T-helper 22 cell (primary cell): ENCODE results near the gene MACROD1.

Experiments
- DNase-seq: peaks from one replicate; pipeline ENCODE4 v3.0.0-alpha.2; 2020; ENCODE audit warnings: low read depth

The MACROD1 gene

DNA sequence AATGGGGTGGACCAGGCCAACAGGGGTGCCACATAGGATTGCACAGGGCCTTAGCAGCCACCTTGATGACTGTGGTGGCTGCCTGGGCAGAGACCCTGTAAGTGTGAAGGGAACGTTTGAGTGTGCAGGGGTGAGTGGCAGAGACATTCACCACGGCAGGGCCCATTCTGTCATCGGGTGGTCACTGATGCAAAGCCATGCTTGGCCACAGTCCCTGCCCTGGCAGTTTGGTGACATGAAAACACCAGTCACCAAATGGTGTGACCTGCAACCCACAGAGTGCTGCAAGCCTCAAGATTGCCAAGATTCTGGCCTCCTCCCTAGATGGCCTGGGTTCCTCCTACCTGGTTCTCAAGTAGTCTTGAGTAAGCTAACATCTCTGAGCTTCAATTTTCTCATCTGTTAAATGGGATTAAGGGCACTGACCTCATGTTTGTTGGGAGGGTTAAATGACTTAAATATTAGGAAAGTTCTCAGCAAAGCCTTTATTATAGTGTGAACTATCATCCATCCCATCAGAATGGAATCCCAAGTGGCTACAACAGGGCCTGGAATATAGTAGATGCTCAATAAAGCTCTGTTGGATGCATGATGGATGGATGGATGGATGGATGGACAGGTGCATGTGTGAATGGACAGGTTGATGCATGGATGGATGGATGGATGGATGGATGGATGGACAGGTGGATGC lies 53.0 kb downstream of the MACROD1 start:
- DNase-seq: no peak

DNA sequence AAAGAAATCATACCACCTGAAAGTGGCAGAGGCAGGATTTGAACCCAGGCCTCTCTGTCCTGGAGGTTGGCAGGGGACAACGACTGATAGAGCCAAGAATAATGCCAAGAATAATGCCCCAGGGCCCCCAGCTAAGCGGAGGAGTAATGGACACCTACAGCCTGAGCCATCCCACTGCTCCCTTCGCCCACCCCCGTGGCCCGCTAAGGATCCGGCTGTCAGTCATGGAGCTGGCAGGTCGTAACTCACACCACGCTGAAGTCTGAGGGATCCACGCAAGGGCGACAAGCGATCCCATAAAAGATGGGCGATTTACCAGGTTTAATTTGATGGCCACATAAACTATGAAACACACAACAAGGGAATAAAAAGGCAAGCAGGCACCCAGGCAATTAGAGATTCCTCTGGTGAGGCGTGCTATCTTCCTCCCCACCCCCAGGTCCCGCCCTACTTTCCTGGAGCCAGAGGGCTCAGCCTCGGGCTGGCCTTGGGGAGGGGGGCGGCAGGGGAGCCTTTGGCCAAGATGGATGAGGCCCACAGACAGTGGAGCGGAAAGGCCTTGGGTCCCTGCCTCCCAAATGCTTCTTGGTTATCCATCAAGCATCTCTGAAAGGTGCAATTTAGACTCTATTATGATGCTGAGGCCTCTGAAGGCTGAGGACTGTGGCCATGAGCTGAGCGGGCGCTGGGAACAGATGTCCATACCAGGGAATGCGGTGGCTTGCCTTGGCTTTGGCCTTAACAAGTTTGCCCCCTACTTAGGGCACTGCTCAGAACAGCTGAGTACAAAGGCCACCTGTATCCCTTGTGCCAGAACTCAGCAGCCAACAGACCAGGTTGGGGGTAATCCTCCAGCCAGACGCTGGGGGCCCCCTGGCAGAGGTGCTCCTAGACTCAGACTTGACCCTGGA lies 55.2 kb downstream of the MACROD1 start:
- DNase-seq: no peak

DNA sequence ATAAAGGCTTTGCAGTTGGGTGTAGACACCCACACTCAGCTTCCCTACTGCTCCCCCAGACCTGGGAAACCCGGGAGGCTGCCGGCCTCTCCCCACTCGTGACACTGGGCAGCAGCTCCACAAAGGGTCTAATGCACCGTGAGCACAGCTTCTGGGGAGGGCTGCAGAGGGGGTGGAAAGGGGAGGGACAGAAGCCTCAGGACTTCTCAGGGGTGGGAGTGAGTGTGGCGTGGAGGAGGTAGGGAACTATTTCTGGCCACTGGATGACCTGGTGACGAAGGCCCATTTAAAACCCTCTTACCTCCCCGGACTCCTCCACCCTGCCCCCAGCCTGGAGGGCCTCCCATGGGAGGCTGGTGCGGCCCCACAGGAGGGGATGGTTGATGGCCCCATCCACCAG lies 56.6 kb downstream of the MACROD1 start:
- DNase-seq: no peak

DNA sequence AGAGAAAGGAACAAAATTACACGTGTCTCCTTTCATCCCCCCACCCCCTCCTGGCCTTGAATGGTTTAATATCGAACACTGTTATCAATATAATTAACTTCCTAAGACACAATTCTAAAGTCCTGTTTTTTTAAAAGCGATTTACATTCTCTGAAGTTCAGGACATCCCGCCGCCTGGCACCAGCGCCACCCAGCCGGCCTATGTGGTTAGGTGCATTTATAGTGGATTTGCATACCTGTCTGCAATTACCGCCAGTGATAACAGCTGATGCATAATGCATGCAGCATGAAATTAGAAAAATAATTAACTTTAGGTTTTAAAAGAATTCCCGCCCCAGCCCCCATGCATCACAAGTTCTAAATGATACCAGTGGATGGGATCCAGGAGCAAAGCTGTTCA lies 58.6 kb downstream of the MACROD1 start:
- no peak for DNase-seq

DNA sequence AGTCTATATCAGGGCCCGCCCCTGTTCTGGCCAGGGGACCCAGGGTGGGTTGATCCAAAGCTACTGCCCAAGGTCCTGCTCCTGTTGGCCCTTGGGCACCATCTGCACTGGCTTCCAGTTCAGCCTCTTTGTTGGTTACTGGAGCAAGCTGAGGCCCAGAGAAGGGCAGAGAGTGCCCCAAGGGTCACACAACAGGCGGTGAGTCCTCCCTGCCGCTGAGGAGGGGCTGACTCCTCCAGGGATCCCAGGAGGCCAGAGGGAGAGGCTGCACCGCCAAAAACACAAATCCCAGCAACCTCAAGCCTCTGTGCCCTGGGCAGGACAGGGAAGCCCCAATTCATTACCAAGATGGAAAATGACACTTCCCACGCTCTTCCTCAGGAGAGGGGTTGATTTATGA lies 61.3 kb downstream of the MACROD1 start:
- no peak for DNase-seq

DNA sequence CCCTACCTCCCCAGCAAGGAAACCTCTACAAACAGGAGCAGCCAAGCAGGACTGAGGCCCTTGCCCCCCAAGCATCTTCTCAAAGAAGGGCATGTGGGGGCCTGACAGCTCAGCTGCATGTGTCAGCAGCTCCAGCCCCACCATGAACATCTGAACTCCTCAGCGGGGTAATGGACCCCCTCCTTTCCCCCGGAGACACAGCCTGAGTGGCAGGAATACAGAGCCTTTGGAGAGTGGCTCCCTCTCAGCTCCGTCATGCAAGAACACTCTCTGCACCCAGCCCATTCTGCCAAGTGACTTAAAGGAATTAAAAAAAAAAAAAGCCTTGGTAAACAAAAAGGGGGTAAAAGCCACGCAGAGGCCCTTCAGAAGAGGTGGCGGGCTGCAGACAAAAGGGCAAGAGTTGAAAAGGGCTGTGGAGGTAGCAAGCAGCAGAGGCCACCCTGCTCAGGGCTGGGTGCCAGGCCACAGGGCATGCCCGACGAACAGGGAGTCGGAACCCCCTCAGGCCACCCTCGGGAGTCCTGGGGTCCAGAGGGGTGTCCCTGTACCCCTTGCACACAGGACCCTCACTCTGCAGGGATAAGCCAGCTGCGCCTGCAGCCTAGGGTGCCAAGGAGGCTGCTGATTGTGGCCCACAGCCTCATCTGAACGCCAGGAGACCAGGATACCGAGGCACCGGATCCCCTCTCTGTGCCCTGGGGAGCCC lies 62.5 kb downstream of the MACROD1 start:
- DNase-seq: no peak

DNA sequence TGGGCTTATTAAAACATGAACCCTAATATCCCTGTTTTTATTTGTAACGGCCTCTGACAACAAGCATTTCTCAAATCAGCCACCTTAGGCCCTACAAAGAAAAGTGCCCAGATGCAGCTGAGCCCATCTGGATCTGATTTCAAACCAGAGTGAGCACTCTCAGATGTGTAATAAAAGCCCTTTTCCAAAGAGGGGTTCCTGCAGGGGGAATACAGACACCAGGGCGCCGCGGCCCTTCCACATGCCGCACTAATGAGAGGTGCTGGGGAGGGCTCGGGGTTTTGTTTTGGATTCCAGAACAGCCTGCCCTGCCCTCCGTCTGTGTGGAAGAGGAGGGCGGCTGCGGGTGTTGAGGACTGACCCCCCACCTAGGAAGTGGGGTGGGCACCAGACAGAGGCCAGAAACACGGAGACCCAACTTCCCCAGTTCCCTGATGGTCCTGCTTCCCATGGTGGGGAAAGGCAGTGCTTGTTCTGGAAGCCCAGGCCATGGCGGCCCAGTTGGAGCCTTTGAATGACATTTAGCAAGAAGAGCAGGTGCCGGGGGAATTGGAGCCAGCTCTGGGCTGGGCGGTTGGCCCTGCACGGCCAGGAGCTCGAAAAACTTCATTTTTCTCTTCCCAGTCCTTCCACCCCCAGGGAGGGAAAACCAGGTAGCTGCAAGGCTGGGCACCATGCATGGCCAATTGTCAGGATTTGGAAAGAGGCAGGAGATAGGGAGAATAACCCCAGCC lies 63.7 kb downstream of the MACROD1 start:
- no peak for DNase-seq

DNA sequence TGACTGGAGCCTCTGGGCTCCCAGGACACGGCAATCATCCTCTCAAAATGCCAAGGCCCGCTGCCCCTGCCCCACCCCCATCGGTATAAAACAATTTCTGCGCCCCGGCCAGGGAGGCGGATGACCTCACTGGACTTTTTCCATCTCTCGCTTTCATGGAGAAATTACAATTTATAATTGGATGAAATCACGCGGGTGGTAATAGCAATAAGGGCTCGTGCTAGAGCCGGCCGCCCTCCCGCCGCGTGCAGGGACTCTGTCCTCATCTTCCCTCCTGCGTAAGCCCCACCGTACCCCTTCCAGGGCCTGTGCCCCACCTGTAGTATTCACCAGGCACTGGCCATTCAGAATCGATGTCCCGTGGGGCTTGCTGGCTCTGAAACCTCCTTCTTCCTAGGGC lies 64.5 kb downstream of the MACROD1 start:
- no peak for DNase-seq

DNA sequence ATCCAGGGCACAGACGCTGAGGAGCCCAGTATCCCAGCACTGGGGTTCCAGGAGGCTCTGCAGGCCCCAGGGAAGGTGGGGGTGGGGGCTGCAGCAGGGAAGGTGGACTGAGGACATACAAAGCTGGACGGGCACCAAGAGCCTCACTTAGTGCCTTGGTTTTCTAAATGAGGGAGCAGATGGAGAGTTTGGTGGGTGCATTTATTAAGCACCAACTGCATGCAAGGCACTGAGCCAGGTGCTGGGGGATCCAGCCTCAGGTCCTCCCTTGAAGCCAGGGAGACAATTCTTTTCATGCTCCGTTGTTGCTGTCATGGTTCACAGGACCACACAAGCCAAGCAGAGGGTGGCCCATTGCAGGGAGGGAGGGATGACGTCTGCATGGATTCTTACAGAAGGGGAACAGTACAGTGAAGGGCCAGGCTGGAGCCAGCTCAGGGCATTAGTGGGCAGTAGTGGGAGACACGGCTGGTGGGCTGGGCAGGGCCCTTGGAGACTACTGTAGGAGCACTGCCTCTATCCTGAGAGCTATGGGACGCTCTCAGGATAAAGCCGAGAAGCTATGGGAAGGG lies 65.0 kb downstream of the MACROD1 start:
- no peak for DNase-seq

DNA sequence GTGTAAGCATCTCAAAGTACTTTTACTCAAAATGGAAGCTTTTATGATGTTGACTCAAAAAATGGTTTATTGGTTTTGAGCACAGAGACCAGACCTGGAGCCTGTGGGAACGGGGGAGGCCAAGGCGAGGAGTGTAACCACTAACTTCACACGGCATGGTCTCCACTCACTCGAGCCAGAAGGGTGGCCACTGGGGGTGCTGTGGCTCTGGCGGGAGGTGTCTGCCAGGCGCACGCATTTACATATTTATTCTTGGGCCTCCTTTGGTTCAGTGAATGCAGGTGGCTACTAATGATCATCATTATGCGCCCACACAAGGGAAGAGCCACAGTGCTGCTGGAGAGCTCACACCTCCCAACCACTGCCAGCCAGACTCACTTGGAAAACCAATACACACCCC lies 65.6 kb downstream of the MACROD1 start:
- DNase-seq: no peak

DNA sequence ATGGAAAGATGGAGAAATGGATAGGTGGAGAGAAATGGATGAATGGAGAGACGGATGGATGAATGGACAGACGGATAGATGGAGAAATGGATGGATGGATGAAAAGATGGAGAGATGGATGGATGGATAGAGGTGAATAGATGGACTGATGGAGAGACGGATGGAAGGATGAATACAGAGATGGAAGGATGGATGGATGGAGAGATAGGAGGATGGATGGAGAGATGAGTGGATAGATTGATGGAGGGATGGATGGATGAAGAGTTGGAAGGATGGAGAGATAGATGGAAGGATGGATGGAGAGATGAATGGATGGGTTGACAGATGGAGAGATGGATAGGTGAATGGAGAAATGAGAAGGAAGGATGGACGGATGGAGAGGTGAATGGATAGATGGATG lies 66.5 kb downstream of the MACROD1 start:
- no peak for DNase-seq

DNA sequence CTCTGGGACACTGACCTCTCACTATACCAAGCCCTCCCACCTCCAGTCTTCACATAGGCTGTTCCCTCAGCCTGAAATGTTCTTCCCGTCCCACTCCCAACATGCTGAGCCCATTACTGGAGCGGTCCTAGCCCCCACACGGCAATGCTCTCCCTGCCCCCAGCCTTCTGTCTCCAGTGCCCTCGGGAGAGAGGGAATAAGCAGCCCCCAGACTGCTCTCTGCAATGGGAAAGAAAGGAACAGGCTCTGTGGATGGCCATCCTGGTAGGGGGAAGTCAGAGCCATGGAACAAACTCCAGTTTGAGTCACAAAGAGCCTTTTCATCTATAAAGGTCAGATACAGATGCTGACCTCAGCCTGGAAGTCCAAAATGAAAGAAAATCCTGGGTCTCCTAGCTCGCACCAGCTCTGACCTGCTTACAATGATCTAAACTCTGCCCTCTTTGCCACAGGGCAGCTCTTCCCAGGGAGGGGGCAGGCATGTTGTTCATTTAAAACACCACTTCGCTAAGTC lies 67.5 kb downstream of the MACROD1 start:
- DNase-seq: no peak

DNA sequence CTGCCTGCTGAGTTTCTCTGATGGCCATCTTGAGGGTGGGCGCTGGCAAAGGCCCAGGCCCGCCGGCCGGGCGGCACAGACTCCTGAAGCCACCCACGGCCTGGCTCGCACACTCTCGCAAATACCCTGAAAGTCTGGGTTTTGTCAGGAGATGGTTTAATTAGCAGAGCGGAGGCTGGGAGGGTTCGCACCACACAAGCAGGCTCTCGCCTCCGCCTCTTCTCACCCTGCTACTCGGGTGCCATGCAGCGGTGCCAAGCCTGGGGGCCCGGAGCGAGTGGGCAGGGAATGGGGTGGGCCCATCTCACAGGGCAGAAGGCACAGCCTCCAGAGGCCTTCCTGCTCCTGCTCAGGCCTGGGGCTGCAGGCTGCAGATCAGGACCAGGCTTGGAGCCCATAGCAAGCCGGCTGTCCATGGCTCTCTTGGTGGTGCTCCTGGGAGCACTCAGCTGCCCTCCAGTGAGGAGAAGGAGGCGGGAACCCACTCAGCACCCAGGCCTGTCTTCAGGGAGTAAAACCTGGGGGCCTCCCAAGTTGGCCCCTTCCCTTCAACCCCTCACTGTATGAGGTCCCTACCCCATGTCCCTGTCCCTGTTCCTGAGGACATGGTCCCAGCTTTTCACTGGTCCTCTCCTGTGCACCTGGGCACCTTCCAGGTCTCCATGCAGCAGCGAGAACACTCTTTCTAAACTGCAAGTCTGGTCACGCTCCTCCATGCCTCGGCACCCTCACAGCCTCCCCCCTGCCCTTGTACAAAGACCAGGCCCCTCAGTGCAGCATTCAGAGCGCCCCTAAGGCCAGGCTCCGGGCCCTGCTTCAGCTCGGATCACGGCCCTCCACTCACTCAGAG lies 68.2 kb downstream of the MACROD1 start:
- DNase-seq: no peak

DNA sequence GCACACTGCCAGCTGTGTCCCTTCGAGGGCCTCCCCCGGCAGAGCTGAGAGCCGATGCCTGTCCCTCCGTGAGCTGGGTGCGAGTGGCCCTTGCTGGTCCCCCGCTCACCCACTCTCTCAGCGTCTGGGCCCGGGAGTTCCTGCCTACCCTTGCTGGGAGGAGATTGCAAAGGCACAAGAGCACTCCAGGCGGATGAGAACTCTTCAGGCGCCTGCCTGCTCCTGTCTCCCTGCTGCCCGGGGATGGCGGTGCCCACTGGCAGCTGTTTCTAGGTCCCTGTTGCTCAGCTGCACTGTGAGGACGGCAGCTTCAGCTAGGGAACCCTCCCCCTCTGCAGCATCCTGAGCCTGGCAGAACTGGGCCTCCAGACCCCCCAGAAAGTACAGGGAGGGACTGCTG lies 69.1 kb downstream of the MACROD1 start:
- no peak for DNase-seq

DNA sequence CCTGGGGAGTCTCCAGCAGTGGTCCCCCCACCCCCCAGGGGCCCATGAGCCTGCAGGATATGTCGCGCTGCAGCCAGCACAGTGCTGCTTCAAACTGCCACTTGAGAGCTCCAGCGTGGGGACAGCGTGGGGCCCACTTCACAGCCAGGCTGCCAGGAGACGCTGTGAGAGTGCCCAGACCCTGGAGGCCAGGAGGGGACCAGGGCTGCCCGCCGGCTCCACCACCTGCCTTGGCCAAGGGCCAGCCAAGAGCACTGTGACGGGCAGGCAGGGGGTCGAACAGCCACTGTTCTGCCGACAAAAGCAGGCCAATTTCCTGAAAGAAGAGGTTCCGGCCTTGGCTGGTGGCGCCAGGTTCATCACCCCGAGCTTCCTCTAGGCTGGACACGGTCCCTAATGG lies 70.0 kb downstream of the MACROD1 start:
- no peak for DNase-seq

DNA sequence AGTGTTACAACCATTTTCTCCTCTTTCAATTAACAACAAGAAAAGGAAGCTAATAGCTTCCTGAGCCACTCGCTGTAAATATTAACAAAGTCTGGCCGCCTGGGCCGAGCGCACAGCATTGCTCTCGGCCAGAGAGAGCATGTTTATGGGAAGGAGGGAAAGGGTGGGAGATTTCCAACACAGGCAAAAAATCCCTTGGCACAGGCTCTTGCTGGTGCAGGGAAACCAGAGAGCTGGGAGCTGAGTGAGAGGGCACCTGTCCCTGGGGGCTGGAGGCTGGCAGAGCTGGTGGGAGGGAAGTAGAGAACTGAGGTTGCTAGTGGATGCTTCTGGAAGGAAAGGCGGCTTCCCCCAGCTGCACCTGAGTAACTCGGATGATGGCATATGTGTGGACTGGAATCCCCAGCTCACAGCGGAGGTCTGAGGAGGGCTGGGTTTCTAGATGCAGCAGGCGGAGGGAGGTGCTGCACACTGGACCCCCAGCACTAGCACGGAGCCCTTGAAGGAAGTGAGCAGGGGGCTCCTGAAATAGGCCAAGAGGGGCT lies 70.6 kb downstream of the MACROD1 start:
- DNase-seq: no peak

DNA sequence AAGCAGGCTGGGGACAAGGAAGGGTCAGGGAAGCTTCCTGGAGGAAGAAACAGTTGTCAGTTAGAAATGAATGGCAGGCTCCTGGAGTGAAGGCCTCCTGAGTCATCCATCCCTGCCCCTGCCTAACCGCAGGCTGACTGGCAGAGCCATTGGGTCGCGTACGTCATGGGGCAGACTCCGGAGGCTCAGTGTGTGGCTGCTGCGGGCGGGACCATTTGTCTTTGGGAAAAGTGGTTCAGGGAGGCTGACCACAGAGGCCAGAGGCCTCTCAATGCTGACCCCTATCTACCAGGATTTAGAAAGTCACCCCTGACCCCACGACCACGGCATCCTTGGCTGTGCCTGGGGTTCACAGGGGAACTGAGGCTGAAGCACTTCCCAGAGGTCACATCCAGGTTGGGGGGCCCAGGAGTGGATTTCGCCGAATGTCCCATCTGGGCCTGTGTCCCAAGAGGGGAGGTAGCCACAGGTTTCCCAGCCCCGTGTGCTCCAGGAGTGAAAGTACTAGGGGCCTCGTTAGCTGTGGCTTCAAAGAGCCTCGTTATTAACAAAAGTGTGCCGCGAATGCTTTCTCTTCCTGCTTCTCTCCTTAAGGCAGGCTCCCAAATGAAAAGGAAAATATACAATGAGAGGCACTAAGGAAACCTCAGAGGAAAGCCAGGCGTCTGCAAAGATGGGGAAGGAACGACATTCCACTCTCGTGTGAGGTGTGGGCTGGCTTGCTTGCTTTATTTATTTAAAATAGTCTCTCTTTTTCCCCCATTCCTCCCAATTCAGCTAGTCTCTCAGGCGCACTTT lies 71.3 kb downstream of the MACROD1 start:
- no peak for DNase-seq

DNA sequence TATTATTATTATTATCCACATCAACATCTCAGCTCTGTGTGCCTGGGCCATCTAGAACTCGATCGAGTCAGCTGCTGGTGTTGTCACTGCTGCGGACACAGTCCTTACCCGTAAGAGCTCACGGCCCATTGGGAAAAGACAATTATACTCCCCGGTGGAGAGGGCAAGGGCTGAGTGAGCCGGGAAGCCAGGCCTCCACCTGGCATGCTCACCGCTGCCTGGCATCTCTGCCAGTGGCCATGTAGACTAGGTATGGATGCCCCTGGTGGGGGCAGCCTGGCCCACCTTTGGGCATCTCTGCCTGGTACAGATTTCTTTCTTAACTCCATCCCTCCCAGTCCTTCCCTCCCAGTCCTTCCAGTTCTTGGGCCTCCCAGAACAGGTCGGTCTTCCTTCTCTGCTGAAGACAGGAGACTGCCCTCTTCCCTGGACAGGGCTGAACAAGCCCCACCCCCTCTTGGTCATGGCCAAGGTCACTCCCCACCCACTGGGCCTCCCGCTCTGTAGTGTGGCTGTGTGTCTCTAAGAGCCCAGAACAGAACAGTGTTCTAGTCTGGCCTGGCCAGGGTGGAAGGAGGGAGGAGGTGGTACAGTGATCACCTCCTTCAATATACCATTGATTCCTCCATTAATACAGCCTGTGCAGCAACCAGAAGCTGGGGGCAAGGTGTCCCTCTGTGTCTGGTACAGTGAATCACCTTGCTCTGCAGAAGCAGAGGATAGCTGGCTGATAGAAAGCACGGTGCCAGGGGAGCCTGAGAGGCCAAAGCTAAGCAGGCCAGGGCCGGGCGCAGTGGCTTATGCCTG lies 72.5 kb downstream of the MACROD1 start:
- no peak for DNase-seq

DNA sequence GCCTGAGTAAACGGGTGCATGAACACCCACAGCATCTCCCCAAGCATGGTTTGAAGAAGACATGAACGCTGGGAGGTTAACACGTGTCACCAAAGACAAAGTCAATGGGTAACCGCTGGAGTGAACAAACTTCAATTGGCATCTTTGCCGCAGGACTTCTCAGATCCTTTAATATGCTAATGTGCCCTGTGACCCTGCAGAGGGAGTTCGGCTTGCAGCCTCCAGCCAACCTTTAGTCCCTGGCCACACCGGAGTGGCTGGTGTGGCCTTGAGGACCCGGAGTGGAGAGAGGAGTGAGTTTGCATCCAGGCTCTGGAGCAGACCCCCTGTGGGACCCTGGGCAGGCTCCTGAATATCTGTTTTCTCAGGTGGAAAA lies 73.2 kb downstream of the MACROD1 start:
- no peak for DNase-seq
